Embryonic facial prominence (tissue), 1 donor: ENCODE data around the gene ZFAND2A.

Experiments used
- DNase-seq: peaks from one replicate; pipeline ENCODE4 v3.0.0-alpha.2; 2016; ENCODE audit errors: extremely low spot score

ZFAND2A gene

DNA sequence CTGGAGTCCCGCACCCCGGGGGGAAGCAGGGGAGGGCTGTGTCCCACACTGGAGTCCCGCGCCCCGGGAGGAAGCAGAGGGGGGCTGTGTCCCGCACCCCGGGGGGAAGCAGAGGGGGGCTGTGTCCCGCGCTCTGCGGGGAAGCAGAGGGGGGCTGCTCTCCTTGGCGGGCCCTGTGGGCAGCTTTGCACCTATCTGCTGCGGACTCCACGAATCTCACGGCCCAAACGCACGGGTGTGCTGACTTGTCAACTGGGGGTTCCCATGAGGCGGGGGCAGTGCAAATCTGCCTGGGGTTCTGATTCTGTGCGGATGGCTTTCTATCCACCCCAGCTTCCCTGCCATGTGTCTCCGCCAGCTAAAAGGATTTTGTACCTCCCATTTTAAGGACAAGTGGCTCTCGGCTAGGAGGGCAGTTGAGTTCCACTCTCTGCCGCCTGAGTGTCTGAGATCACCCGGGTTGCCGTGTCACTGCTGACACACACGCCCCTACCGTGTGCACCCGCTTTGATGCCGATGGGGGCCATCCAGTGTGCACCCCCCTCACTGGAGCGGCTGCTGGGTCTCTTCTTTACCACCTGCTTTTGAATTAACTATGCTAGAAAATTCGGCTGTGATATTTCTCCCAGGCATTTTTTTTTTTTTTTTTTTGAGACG is 51.6 kb downstream of the ZFAND2A start:
- no peak for DNase-seq

DNA sequence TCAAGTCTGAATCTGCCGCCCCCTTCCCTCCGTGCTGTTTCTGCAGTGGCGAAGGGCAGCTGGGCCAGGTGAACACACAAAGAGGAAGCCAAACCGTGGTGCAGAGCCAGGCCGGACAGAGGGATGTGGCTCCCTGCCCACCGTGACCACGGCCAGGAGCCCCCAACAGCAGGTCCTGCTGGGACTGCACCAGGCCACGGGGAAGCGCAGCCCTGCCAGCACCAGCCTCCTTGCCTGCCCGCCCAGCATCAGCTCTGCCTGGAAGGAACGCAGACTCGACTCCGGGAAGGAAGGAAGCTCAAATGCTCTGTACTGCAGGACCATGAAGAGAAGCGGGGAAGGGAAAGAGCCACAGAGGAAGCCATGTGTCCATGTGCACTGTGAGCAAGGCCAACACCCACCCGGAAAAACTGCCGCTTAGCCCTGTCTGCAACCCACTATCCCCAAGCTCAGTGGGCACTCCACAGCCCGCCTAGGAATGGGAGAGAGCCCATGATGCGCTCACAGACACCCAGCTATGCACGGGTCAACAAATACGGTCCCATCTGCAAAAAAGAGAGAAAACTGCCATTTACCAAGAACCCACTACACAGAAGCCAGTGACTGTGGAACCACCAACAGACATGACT is 53.1 kb downstream of the ZFAND2A start:
- DNase-seq = no peak

DNA sequence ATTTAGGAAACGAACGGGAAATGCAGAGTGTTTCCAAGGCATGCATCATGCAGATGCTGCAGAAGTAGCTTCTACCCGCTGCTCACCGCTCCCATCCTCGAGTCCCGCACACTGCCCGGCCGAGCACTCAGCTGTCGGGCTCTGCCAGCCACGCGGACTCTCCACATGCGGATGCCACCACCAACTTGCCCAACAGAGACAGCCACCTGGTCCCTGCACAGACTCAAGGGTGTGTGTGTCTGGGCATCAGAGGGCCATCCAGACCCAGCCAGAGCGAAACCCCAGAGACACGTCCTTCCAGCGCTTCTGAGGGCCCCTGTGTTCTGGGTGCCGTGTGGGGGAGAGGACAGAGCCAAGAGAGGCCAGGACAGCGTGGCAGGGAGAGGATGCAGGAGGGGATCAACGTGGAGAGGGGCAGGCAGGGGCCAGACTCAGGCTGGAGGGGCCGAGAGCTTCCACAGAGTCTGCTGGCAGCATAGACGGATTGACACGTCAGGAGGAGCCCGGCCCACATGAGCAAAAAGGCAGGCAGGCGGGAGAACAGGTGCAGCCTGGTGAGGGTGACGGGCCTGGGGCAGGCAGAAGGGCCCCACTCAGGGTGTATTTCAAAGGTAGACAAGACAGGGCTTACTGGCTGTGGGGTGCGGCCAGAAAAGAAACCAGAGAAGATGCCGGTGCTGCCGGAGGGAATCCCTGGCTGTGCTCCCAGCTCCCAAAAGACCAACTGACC is 53.8 kb downstream of the ZFAND2A start:
- DNase-seq = no peak

DNA sequence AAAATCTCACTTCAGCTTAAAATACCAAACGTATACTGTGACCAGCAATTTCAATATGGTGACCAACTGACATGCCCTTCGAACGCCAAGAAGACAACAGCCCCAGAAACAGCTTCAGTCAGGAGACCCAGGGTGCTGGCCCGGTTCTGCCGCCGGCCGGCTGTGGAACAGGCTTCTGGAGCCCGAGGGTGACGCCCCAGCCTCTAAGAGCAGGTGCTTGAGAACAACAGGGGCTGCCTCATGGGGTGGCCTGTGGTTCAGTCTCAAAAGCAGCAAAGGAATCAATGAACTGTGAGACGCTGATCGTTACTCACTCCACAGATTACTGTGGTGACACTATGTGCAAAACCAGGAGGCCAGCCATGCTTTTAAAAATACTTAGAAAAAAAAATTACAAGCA is 54.8 kb downstream of the ZFAND2A start:
- no peak for DNase-seq

DNA sequence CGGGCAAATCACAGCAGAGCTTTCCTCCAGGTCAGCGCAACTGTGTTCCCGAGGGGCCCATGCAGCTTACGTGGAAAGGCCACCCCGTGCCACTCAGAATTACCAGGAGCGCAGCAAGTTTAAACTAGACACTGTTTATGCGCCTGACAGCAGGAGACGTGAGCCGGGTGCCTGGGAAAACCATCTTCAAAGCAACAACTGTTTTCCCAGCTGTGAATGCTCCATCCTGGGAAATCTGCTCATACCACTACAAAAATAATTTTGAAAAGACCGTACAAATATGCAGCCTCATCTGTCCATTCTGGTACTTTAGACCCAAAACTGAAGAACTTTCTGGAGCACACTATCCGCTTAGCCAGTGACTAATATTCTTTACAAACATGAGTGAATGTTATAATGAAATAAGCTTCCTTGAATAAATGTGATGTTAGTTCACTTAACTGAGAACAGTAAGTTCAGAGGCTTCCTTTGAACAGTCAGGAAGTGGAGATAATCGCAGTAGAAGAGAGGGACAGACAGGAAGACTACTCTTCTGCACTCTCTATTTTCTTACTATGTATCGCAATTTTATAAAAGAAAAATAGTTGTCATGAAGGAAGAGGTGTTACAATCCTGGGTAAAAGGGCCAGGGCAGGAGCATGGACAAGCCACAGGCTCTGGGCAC is 55.3 kb downstream of the ZFAND2A start:
- no peak for DNase-seq

DNA sequence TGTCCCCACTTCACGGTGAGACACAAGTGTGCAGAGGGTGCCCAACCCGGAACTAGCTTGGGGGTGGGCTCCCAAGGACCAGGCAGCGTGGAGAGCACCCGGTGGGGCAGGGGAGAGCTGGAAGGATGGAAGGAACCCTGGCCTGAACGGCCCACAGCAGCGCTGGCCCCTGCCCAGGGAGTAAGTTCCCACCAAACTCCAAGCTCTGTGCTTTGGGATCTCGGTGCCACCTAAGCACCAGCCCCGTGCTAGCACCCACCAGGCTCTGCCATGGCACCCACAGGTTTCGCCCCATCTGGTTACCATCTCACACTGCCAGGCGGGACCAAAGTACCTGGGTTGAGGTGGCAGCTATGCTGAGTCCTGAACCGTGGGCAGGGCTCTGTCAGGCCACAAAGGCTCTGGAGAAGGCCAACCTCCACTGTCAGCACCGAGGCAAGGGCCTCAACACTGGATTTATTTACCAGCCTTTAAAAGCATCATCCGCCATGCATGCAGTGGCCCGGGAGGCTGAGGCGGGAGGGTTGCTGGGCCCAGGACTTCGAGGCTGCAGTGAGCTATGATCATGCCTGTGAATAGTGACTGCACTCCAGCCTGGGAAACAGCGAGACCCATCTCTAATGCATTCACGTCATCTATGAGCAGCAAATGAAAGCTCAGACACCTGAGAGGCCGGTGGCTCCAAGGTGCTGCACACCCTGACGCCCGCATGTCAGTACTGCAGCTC is 56.0 kb downstream of the ZFAND2A start:
- no peak for DNase-seq

DNA sequence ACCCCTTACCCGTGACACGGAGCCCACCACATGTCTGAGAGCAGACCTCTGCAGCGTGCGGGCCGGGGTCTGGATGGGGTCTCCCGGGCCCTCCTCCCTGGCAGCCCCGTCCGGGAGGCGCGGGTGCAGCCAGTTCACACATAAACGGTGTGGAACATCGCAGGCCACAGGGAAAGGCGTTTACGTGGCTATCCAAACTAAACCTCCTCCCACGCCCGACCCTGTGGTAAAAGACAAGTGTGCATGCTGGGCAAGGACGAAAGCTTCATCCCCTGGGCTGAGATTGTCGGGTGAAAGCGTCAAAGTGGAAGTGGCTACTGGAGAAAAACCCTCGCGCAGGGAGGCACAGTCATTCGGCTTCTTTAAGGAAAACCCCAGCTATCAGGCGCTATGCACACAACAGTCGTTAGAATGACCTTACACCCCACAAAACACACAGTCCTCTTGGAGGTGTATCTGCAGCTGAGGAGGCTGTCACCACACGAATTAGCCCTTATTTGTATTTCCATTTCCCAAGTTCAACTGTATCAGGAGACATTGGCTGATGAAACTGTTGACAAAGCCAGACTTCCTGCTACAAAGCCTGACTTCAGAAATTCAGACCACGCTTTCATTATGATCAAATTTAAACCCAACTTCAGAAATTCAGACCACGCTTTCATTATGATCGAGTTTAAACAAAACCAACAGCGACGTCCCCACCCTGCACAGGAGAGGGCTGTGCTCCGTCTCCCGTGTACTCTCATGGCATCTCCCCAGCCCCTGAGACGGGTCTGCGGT is 56.8 kb downstream of the ZFAND2A start:
- no peak for DNase-seq
